Iris pigment epithelial cell (primary cell): Measurements from ENCODE around the gene PRR5.
A peak's percentile ranks its signal among the peaks of the same experiment; 100 is the strongest.

Source experiments
- DNase-seq: peaks from one replicate; pipeline ENCODE4 v3.0.0-alpha.2; 2011; ENCODE audit warnings: low read depth

Gene PRR5

GRCh38 chr22:44758344-44758973 lies 56.5 kb downstream of the PRR5 start:
- peak; percentile 58 for DNase-seq

GRCh38 chr22:44759001-44759400 lies 57.0 kb downstream of the PRR5 start:
- no peak for DNase-seq

- DNase-seq = no peak
These were observed 57.7 kb downstream of the PRR5 start for GRCh38 chr22:44759430-44760310.

GRCh38 chr22:44760476-44760875 lies 58.5 kb downstream of the PRR5 start:
- no peak for DNase-seq

- no peak for DNase-seq
These were observed 59.0 kb downstream of the PRR5 start for GRCh38 chr22:44761025-44761424.

GRCh38 chr22:44764373-44764772 lies 62.4 kb downstream of the PRR5 start:
- no peak for DNase-seq

- DNase-seq = no peak
These were observed 63.0 kb downstream of the PRR5 start for GRCh38 chr22:44764974-44765373.

GRCh38 chr22:44765571-44766285 lies 63.7 kb downstream of the PRR5 start:
- DNase-seq = no peak

GRCh38 chr22:44773082-44773481 lies 71.1 kb downstream of the PRR5 start:
- DNase-seq = no peak

GRCh38 chr22:44775862-44776261 lies 73.9 kb downstream of the PRR5 start:
- no peak for DNase-seq

GRCh38 chr22:44776605-44777363 lies 74.8 kb downstream of the PRR5 start:
- no peak for DNase-seq

GRCh38 chr22:44777364-44777755 lies 75.4 kb downstream of the PRR5 start:
- no peak for DNase-seq

GRCh38 chr22:44780876-44781449 lies 79.0 kb downstream of the PRR5 start:
- DNase-seq = no peak

- no peak for DNase-seq
These were observed 80.5 kb downstream of the PRR5 start for GRCh38 chr22:44782363-44782963.

GRCh38 chr22:44783091-44783490 lies 81.1 kb downstream of the PRR5 start:
- no peak for DNase-seq

GRCh38 chr22:44783581-44783980 lies 81.6 kb downstream of the PRR5 start:
- DNase-seq = no peak

- no peak for DNase-seq
These were observed 84.1 kb downstream of the PRR5 start for GRCh38 chr22:44786136-44786535.

- no peak for DNase-seq
These were observed 84.6 kb downstream of the PRR5 start for GRCh38 chr22:44786610-44787009.
